Epithelial cell of prostate (primary cell): Measurements from ENCODE around the gene CA10.

Source experiments
- DNase-seq: peaks from one replicate; pipeline ENCODE4 v3.0.0-alpha.2; 2011; ENCODE audit warnings: low read depth, low spot score
- H3K27ac ChIP-seq: fragments of 450-650 bp; 2 replicates; pipeline ENCODE4 v1.5.1; 2017; ENCODE audit warnings: mild to moderate bottlenecking

CA10 gene

DNA sequence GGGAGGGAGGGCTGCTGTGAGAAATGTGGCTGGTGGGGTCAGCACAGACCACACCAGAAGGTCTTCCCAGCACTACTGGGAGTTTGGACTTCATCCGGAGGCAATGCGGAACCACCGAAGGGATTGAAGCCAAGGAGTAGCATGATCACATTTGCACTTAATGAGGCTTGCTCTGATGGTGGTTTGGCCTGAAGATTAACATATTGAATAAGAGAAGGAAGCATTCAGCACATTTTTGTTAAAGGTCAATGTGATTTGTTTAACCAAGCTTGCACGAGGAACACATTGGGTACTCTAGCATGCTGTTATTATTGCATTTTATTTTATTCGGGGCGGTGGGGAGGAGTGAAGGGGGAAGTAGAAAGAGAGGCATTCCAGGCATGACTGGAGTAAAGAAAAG, 519.5 kb downstream of the CA10 start:
- H3K27ac ChIP-seq, result no peak overlapping the region
- DNase-seq, result no peak

DNA sequence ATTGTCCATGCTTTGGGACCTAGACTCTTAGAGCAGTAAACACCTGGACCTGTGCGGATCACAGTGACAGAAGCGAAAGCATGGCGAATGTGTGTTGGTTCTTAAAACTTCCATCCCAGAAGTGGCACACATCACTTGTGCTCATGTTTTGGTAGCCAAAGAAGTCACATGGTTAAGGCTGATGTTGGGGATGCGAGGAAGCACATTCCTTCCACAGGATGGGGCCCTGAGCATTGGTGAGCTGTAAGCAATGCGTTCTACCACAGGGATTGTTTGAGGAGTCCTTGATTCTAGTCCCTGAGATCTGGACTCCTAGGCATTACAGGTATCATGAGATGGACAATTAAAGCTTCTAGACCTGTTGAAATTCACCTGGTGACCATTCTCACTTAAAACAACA, 522.2 kb downstream of the CA10 start:
- no peak for DNase-seq
- no peak overlapping the region for H3K27ac ChIP-seq

DNA sequence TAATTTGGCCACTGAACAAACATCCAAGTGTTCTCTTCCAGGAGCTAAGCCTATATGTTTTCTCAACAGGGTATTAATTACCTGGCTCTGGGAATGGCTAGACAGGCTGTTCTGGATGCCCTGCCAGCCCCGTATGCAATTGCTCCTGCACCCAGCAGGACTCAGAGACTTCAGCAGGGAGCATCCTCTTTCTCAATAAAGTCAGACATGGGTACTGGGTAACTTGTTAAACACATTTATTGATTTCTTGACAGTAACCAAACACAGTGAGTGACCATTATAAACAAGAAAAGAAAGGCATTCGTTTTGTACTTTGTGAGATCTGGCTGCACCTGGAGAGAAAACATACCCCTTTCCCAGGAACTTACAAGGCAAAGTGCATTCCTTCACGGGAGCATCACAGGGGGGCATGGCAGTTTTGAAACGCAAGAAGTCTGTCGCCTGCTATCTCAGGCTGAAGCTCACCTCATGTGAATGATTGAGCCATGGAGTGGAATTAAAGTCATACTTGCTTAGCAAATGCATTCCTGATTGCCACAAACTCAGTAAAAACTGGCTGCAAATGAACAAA, 528.3 kb downstream of the CA10 start:
- no peak overlapping the region for H3K27ac ChIP-seq
- no peak for DNase-seq

GRCh38 chr17:51629232-51629631, 529.3 kb downstream of the CA10 start:
- no peak overlapping the region for H3K27ac ChIP-seq
- DNase-seq, result no peak

- H3K27ac ChIP-seq, result no peak overlapping the region
- no peak for DNase-seq
Observed at GRCh38 chr17:51627779-51628178, 530.7 kb downstream of the CA10 start.

DNA sequence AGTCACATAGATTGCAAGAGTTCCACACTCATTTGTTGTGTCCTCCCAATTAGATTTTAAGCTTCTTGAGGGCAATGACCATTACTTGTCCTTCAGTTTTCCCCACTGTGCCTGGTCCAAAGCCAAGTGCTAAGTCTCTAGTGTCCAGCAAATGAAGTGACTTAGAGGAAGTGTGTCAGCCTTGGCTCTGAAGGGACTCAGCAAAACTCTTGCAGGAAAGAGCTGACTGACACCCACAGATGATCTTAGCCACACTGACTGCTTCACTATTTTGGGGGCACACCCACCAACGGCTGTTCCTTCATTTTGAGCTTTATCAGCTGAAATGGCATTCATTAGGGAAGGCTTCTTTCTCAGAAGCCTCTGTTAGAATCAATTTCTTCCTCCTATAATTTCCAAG, 540.0 kb downstream of the CA10 start:
- H3K27ac ChIP-seq, result no peak overlapping the region
- DNase-seq, result no peak

DNA sequence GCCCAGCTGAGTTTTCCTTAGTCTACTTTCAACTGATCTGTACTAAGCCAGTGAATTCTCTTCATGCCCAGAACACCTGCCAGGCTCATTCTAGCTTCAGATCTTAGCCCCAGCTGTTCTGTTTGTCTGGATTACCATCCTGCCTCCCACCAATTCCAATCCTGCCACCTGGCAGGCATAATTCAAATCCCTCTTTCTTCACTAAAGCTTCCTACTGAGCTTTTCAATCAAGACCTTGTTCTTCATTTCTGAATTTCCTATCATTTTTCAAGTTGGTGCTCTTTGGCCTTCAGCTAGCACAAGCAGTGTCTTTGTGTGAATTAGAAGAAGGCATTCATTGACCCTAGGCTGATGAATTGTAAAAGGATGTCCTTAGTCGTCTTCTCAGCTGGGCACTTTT, 540.5 kb downstream of the CA10 start:
- no peak for DNase-seq
- H3K27ac ChIP-seq, result no peak overlapping the region

- H3K27ac ChIP-seq, result no peak overlapping the region
- no peak for DNase-seq
Observed at GRCh38 chr17:51613255-51613654, 545.3 kb downstream of the CA10 start.

DNA sequence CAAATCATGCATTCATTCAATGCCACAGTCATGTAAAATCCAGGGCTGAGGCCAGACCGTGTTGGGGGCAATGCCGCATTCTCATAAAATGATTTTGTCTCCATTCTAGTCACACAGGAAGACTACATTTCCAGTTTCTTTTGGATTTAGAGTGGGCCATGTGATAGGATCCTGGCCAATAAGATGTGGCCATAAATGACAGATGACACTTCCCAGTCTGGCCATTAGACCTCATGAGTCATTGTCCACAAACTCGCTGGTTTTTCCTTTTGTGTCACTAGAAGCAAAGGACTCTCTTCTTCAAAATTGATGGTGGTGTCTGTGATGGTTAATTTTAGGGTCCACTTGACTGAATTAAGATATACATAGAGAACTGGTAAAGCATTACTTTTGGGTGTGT, 545.8 kb downstream of the CA10 start:
- DNase-seq, result no peak
- H3K27ac ChIP-seq, result no peak overlapping the region

- no peak for DNase-seq
- no peak overlapping the region for H3K27ac ChIP-seq
Observed at GRCh38 chr17:51611585-51611984, 546.9 kb downstream of the CA10 start.

- H3K27ac ChIP-seq, result no peak overlapping the region
- no peak for DNase-seq
Observed at GRCh38 chr17:51610834-51611233, 547.7 kb downstream of the CA10 start.

DNA sequence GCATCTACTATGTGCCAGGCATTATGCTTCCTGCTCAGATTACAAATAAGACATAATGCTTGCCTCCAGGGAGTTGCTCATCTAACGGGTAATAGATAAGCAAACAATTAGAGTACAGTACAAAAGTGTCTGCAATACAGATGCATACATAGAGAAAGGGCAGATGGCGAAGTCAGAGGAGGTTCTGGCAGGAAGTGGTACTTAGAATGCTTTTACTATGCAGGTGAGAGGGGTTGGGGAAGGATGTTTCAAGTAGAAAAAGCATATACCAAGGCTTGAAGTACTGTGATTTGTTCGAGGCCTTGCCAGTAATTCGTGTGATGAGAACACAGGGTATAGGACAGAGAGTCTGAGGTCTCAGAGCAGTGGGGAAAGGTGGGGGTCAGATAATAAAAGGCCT, 548.4 kb downstream of the CA10 start:
- DNase-seq, result no peak
- H3K27ac ChIP-seq, result no peak overlapping the region

DNA sequence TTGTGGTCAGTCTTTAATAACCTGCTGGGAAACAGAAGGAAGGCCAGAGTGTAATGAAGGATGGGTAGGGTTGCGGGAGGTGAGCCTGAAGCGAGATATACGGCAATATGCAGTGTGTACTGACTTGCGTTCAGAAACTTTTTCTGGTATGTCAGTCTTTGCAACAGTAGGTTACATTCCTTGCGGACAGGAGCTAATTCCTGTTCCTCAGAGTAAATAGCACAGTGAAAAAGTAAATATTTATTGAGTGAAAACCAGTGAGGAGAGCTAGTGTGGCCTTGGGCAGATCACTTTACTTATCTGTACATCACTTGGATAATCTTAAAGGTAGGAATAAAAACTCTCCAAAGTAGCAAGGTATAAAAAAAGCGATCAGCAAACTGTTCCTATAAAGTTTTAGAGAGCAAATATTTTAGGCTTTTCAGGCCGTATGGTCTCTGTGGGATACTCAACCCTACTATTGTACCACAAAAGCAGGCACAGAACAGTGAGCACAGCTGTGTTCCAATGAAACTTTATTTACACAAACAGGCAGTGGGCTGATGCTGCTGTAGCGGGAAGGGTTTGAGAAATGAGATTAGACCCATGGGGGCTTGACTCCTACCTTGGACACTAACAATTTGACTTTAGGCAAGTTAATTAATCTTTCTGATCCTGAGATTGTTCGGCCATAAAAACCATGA, 550.1 kb downstream of the CA10 start:
- no peak for DNase-seq
- no peak overlapping the region for H3K27ac ChIP-seq

DNA sequence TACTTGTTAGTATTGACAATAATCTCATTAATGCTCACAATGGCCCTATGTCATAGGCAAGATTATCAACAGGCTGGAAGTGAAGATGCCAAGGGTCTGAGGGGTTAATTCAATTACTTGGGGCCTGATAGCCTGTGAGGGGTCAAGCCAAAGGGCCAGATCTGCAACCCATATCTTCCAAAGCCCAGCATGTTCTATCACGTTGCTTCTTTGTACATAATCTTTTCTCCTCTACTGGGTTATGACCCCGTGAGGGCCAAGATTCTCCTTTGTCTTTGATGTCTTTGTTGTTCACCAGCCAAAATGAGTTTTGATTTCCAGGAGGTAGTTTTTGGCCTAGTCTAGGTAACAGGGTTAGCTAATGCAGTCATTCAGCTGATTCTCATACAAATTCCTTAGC, 551.0 kb downstream of the CA10 start:
- no peak overlapping the region for H3K27ac ChIP-seq

GRCh38 chr17:51604299-51605020, 554.1 kb downstream of the CA10 start:
- no peak for DNase-seq
- no peak overlapping the region for H3K27ac ChIP-seq

More for the DNA sequence above, 551.0 kb downstream of the CA10 start:
- no peak for DNase-seq

GRCh38 chr17:51601622-51602261, 556.8 kb downstream of the CA10 start:
- no peak overlapping the region for H3K27ac ChIP-seq
- DNase-seq, result no peak

DNA sequence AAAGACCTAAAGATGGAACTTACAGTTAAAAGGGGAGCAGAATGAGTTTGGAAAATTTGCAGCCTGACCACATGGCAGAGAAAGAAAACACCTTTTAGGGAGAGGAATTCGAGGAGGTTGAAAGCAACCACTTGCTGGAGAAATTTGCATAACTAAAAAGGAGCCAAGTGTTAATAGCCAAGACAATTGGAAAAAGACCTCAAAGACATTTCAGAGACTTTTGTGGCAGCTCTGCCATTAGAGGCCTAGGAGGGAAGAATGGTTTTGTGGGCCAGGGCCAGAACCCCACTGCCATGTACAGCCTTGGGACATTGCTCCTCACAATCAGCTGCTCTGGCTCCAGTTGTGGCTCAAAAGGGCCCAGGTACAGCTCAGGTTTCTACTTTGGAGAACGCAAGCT, 559.7 kb downstream of the CA10 start:
- DNase-seq, result no peak
- no peak overlapping the region for H3K27ac ChIP-seq

- no peak for DNase-seq
- no peak overlapping the region for H3K27ac ChIP-seq
Observed at GRCh38 chr17:51597345-51597744, 561.2 kb downstream of the CA10 start.

- no peak for DNase-seq
- no peak overlapping the region for H3K27ac ChIP-seq
Observed at GRCh38 chr17:51595826-51596398, 562.6 kb downstream of the CA10 start.

DNA sequence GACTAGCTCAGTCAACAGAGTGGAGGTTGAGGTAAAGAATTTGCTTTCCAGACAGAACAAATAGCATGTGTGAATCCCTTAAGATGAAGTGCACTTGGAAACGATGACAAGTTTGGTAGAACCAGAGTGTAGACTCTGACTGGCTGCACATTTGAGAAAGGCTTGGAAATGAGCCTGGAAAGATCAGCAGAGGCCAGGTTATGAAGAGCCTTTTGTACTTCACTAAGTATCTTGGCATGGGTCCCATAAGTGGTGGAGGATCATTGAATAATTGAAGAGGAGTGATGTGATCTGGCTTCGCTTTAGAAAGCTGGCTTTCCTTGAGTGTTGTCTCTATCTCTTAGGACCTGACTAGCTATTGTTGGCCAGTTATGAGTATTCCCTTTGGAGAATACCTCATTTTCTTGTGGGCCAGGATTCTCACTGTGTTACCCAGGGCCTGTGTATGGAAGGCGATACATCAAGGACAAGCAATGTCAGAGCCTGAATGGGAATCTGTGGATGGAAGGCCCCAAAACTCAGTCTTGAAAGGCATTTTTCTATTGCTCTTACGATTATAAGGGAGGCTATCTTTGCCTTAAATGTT, 568.4 kb downstream of the CA10 start:
- no peak overlapping the region for H3K27ac ChIP-seq
- DNase-seq, result no peak

DNA sequence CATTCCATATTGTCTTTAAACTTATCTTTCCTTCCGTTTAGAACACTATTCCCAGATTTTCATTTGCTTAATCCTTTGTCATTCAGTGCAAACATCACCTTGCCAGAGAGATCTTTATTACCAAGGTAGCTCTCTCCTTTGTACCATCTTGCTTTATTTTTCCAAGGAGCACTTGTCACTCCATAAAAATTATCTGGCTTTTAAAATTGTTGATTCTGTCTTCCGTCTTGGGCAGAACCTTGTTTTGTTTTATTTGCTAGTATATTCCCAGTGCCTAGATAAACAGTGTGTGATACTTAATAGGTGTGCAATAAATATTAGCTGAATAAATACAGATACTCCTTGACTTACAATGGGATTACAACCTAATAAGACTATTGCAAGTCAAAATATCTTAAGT, 570.5 kb downstream of the CA10 start:
- no peak overlapping the region for H3K27ac ChIP-seq
- no peak for DNase-seq
